ENCODE results near the gene MATN1.

The MATN1 gene

GRCh38 chr1:30719406-30720270 is 3.7 kb downstream of the MATN1 start:
- DNase-seq (ENCODE audit: low read depth, low spot score): no peak

- peak; percentile 87 for DNase-seq (ENCODE audit: low read depth, low spot score)
Observed at GRCh38 chr1:30718636-30719405, 4.6 kb downstream of the MATN1 start.

- DNase-seq (ENCODE audit: low read depth, low spot score): peak; percentile 90
Observed at GRCh38 chr1:30718091-30718635, 5.2 kb downstream of the MATN1 start.

- no peak for DNase-seq (ENCODE audit: low read depth, low spot score)
Observed at GRCh38 chr1:30716646-30717045, 6.7 kb downstream of the MATN1 start.

GRCh38 chr1:30715886-30716285 is 7.5 kb downstream of the MATN1 start:
- no peak for DNase-seq (ENCODE audit: low read depth, low spot score)

- DNase-seq (ENCODE audit: low read depth, low spot score): no peak
Observed at GRCh38 chr1:30715216-30715615, 8.2 kb downstream of the MATN1 start.

- DNase-seq (ENCODE audit: low read depth, low spot score): no peak
Observed at GRCh38 chr1:30714536-30715090, 8.8 kb downstream of the MATN1 start.

- no peak for DNase-seq (ENCODE audit: low read depth, low spot score)
Observed at GRCh38 chr1:30714025-30714424, 9.4 kb downstream of the MATN1 start.

GRCh38 chr1:30713311-30713710 is 10.1 kb downstream of the MATN1 start:
- no peak for DNase-seq (ENCODE audit: low read depth, low spot score)

GRCh38 chr1:30712583-30712982 is 10.8 kb downstream of the MATN1 start:
- no peak for DNase-seq (ENCODE audit: low read depth, low spot score)

GRCh38 chr1:30710407-30710806 is 13.0 kb downstream of the MATN1 start:
- DNase-seq (ENCODE audit: low read depth, low spot score): no peak

- no peak for DNase-seq (ENCODE audit: low read depth, low spot score)
Observed at GRCh38 chr1:30708361-30708728, 15.0 kb downstream of the MATN1 start.

- DNase-seq (ENCODE audit: low read depth, low spot score): no peak
Observed at GRCh38 chr1:30707412-30708360, 15.7 kb downstream of the MATN1 start.

GRCh38 chr1:30706528-30706927 is 16.9 kb downstream of the MATN1 start:
- no peak for DNase-seq (ENCODE audit: low read depth, low spot score)

- DNase-seq (ENCODE audit: low read depth, low spot score): no peak
Observed at GRCh38 chr1:30705698-30706097, 17.7 kb downstream of the MATN1 start.

- DNase-seq (ENCODE audit: low read depth, low spot score): no peak
Observed at GRCh38 chr1:30704765-30705509, 18.4 kb downstream of the MATN1 start.

- DNase-seq (ENCODE audit: low read depth, low spot score): no peak
Observed at GRCh38 chr1:30704271-30704670, 19.1 kb downstream of the MATN1 start.

- DNase-seq (ENCODE audit: low read depth, low spot score): no peak
Observed at GRCh38 chr1:30702823-30703222, 20.6 kb downstream of the MATN1 start.

GRCh38 chr1:30701258-30701633 is 22.1 kb downstream of the MATN1 start:
- no peak for DNase-seq (ENCODE audit: low read depth, low spot score)

GRCh38 chr1:30700528-30701257 is 22.7 kb downstream of the MATN1 start:
- DNase-seq (ENCODE audit: low read depth, low spot score): no peak
